Measurements from ENCODE around the gene TMEM238. TPM values are rescaled to one million over a fixed set of nuclear protein-coding genes. Genes with fewer than 3 reads are reported as not detected.

Gene TMEM238
- total and polyA plus RNA-seq, 7 donors: 0.54 to 1.7 (median 0.90) TPM; not detected in 2

GRCh38 chr19:55387736-55388497 lies 3.8 kb upstream of the TMEM238 start:
- H3K4me3 ChIP-seq: peak overlapping the region in 1 of 4 donors; percentile 86
- no peaks in the 10 kb centered on the region for H3K9me3 ChIP-seq
- peaks cover 17 to 38% (median 18%) of the 10 kb centered on the region in 4 donors for H3K36me3 ChIP-seq
- peaks cover 0 to 61% (median 53%) of the 10 kb centered on the region in 4 donors for H3K4me1 ChIP-seq
- peak overlapping the region in 2 of 4 donors; percentile 96 for H3K27ac ChIP-seq
- intact Hi-C loops (cut with DNase I): loop anchor here (5.0 kb wide), 2 partner anchors 106 to 1521 kb away; partner anchors contain the start of genes BRSK1, HSPBP1 and MYADM
- no peaks in the 10 kb centered on the region for H3K27me3 ChIP-seq
- DNase-seq: no peak
- WGBS, 2 donors: 81 to 90% methylated on average over 24 of the region's 24 CpGs
- no peak for TF ChIP-seq EP300 (IDR thresholded peaks at IDR 0.05)
- no peak for TF ChIP-seq POLR2A (IDR thresholded peaks at IDR 0.05)
- TF ChIP-seq, protein P1, sequence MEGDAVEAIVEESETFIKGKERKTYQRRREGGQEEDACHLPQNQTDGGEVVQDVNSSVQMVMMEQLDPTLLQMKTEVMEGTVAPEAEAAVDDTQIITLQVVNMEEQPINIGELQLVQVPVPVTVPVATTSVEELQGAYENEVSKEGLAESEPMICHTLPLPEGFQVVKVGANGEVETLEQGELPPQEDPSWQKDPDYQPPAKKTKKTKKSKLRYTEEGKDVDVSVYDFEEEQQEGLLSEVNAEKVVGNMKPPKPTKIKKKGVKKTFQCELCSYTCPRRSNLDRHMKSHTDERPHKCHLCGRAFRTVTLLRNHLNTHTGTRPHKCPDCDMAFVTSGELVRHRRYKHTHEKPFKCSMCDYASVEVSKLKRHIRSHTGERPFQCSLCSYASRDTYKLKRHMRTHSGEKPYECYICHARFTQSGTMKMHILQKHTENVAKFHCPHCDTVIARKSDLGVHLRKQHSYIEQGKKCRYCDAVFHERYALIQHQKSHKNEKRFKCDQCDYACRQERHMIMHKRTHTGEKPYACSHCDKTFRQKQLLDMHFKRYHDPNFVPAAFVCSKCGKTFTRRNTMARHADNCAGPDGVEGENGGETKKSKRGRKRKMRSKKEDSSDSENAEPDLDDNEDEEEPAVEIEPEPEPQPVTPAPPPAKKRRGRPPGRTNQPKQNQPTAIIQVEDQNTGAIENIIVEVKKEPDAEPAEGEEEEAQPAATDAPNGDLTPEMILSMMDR (IDR thresholded peaks at IDR 0.05): no peak
- no peak for TF ChIP-seq POLR2AphosphoS5 (IDR thresholded peaks at IDR 0.05)

DNA sequence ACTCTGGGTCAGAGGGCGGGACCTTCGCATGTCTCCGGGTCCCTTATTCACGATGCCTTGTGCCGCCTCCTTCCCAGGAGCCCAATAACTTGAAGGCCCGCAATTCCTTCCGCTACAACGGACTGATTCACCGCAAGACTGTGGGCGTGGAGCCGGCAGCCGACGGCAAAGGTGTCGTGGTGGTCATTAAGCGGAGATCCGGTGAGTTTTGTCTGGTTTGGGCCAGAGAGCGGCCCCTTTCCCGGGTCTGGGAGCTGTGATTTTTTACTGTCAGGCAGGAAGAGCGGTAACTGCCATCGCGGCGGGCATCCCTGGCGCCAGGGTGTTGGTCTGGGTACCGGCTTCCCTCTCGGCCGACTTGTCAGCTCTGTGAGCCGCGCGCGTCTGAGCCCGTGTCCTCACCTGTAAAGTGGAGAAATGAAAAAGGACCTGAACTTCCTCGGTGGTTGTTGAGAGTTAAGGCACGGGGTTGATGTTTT lies 2.4 kb upstream of the TMEM238 start:
- intact Hi-C loops (cut with DNase I): loop anchor here (5.0 kb wide), 2 partner anchors 104 to 1519 kb away; partner anchors contain the start of genes BRSK1, HSPBP1 and MYADM
- peaks cover 0 to 63% (median 54%) of the 10 kb centered on the region in 4 donors for H3K4me1 ChIP-seq
- H3K27ac ChIP-seq: peak overlapping the region; percentile 94 to 97 (median 96)
- TF ChIP-seq POLR2A (IDR thresholded peaks at IDR 0.05) (no peak), EP300 (IDR thresholded peaks at IDR 0.05) (no peak), POLR2AphosphoS5 (IDR thresholded peaks at IDR 0.05) (no peak)
- TF ChIP-seq, protein P1 (IDR thresholded peaks at IDR 0.05): no peak
- no peaks in the 10 kb centered on the region for H3K27me3 ChIP-seq
- H3K9me3 ChIP-seq: no peaks in the 10 kb centered on the region
- peak overlapping the region; percentile 80 to 95 (median 88) for H3K4me3 ChIP-seq
- DNase-seq: no peak
- peaks cover 15 to 33% (median 17%) of the 10 kb centered on the region in 4 donors for H3K36me3 ChIP-seq
- 1 to 2% methylated on average over 33 of the region's 33 CpGs for WGBS, 2 donors

DNA sequence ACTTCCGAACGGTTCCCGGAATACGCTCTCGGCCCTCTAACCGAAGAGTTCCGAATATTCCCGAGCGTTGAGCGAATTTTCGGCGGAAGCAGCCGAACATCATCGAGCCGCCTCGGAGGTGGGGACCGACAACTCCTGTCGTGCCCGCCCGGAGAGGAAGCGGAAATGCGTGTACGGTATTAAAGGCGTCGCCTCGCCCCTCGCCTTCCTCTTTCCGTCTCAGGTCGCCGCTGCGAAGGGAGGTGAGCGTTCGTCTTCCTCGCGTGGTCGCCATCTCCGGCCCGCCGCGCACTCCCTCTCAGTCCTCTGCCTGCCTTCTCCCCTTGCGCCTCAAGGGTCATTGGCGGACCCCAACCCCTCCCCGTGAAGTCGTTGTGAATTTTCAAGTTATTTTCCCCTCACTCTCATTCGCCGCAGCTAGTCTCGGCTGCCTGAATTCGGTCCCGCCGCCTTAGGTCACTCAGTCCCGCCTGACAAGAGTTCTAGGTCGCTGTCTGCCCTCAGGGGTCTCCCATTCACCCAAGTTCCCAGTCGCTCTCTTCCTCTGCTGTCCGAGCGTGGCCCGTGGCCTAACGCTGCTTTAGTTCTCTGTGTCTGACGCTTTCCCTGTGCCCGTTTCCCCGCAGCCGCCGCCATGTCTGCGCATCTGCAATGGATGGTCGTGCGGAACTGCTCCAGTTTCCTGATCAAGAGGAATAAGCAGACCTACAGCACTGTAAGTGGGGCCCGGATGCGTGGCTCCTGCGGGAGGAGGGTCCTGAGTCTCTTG lies 1.8 kb upstream of the TMEM238 start, which contains the start of gene RPL28:
TSS of gene RPL28 (plus strand) at position 209 of the 769 bp plus-strand sequence. CDS start at position 635, 426 bp downstream.
- TF ChIP-seq POLR2A (IDR thresholded peaks at IDR 0.05) (peak; percentile 99), POLR2AphosphoS5 (IDR thresholded peaks at IDR 0.05) (peak; percentile 99 to 100 (median 100)), EP300 (IDR thresholded peaks at IDR 0.05) (no peak)
- TF ChIP-seq, protein P1 (IDR thresholded peaks at IDR 0.05): no peak
- Histone ChIP-seq H3K36me3 (peaks cover 15 to 33% (median 17%) of the 10 kb centered on the region in 4 donors), H3K4me1 (peaks cover 0 to 59% (median 54%) of the 10 kb centered on the region in 4 donors), H3K27ac (peak within 1 kb of the TSS; percentile 94 to 97 (median 96)), H3K27me3 (no peaks in the 10 kb centered on the region), H3K4me3 (peak within 1 kb of the TSS; percentile 80 to 95 (median 88)), H3K9me3 (no peaks in the 10 kb centered on the region)
- intact Hi-C loops (cut with DNase I): loop anchor here (1.0 to 5.0 kb wide), 4 partner anchors 21 to 1519 kb away; partner anchors contain the start of genes BRSK1, HSPBP1, MYADM and UBE2S
- 0 to 1% methylated on average over 68 of the region's 68 CpGs for WGBS, 2 donors
- peak; percentile 99 for DNase-seq

- DNase-seq: peak; percentile 99
- TF ChIP-seq, protein P1 (IDR thresholded peaks at IDR 0.05): no peak
- TF ChIP-seq EP300 (IDR thresholded peaks at IDR 0.05): no peak
- TF ChIP-seq POLR2AphosphoS5 (IDR thresholded peaks at IDR 0.05): peak in 3 of 4 donors; percentile 2 to 41 (median 9)
- peak in 1 of 2 donors; percentile 35 for TF ChIP-seq POLR2A (IDR thresholded peaks at IDR 0.05)
- H3K27me3 ChIP-seq: no peaks in the 10 kb centered on the region
- H3K4me1 ChIP-seq: peaks cover 0 to 59% (median 52%) of the 10 kb centered on the region in 4 donors
- H3K36me3 ChIP-seq: peaks cover 15 to 28% (median 17%) of the 10 kb centered on the region in 4 donors
- peak overlapping the region; percentile 39 to 95 (median 83) for H3K4me3 ChIP-seq
- H3K27ac ChIP-seq: peak overlapping the region; percentile 94 to 97 (median 96)
- 2 to 4% methylated on average over 34 of the region's 34 CpGs for WGBS, 2 donors
- H3K9me3 ChIP-seq: no peaks in the 10 kb centered on the region
- intact Hi-C loops (cut with DNase I): loop anchor here (1.0 to 5.0 kb wide), 4 partner anchors 22 to 1518 kb away; partner anchors contain the start of genes BRSK1, HSPBP1, MYADM and UBE2S
These were observed 1.0 kb upstream of the TMEM238 start for GRCh38 chr19:55384920-55385723.

All from sigmoid colon (tissue), 7 donors.